ENCODE results near the gene RANGAP1. TPM values are rescaled to one million over a fixed set of nuclear protein-coding genes. Genes with fewer than 3 reads are reported as not detected.

The RANGAP1 gene
- total and polyA plus RNA-seq, 2 of the 13 experiments (the other 11 are each of a cell fraction or from before 2014, with no cell fraction given) = 51.8 to 83.9 TPM

- TF ChIP-seq STAG1 (CRISPR knock-in tag; IDR thresholded peaks at IDR 0.05) (peak; percentile 69), KLF16 (CRISPR knock-in tag; IDR thresholded peaks at IDR 0.05) (peak in 1 of 2 experiments; percentile 70; a peak in 1 of 4 replicates), PHF8 (CRISPR knock-in tag; IDR thresholded peaks at IDR 0.05) (peak; percentile 63), ZNF83 (CRISPR knock-in tag; IDR thresholded peaks at IDR 0.05; ENCODE audit: borderline replicate concordance) (no peak), SCMH1 (CRISPR knock-in tag; IDR thresholded peaks at IDR 0.05; ENCODE audit: borderline replicate concordance) (no peak), ARID3A (IDR thresholded peaks at IDR 0.05; ENCODE audit: low read depth, low read length) (no peak), ZNF652 (CRISPR knock-in tag; IDR thresholded peaks at IDR 0.05; ENCODE audit: borderline replicate concordance, low read depth) (no peak), ZSCAN29 (CRISPR knock-in tag; conservative IDR thresholded peaks at IDR 0.05) (no peak), TBX2 (CRISPR knock-in tag; IDR thresholded peaks at IDR 0.05; ENCODE audit: borderline replicate concordance) (no peak), SMC3 (IDR thresholded peaks at IDR 0.05; ENCODE audit: low read length) (peak; percentile 22; the same call in 1 of the 2 replicates), ZNF136 (CRISPR knock-in tag; IDR thresholded peaks at IDR 0.05; ENCODE audit: low read depth) (no peak), FUBP1 (CRISPR knock-in tag; IDR thresholded peaks at IDR 0.05; ENCODE audit: borderline replicate concordance) (no peak), DMAP1 (CRISPR knock-in tag; IDR thresholded peaks at IDR 0.05) (peak; percentile 81), TBP (CRISPR knock-in tag; IDR thresholded peaks at IDR 0.05) (no peak), ATF7 (IDR thresholded peaks at IDR 0.05) (no peak), ATF7 (CRISPR knock-in tag; IDR thresholded peaks at IDR 0.05) (no peak), ZNF674 (CRISPR knock-in tag; IDR thresholded peaks at IDR 0.05; ENCODE audit: low read depth) (no peak), YY1 (IDR thresholded peaks at IDR 0.05; ENCODE audit: insufficient read depth, insufficient replicate concordance, low read depth, low read length) (peak; percentile 76), ATF7-NPFF (CRISPR knock-in tag; IDR thresholded peaks at IDR 0.05; ENCODE audit: low read depth) (peak; percentile 7; the same call in 1 of the 2 replicates), KDM5A (IDR thresholded peaks at IDR 0.05; ENCODE audit: borderline replicate concordance, low read length) (no peak), SALL1 (CRISPR knock-in tag; IDR thresholded peaks at IDR 0.05) (peak; percentile 54), MTA3 (CRISPR knock-in tag; IDR thresholded peaks at IDR 0.05) (no peak), SP140L (CRISPR knock-in tag; IDR thresholded peaks at IDR 0.05; ENCODE audit: borderline replicate concordance) (0 out of 2 replicates have a peak, but pooled peaks have one; percentile 62), GZF1 (CRISPR knock-in tag; IDR thresholded peaks at IDR 0.05) (no peak), ZNF510 (CRISPR knock-in tag; IDR thresholded peaks at IDR 0.05; ENCODE audit: low read depth) (no peak), ZNF263 (CRISPR knock-in tag; IDR thresholded peaks at IDR 0.05) (peak; percentile 40; the same call in 1 of the 2 replicates), THAP8 (CRISPR knock-in tag; IDR thresholded peaks at IDR 0.05; ENCODE audit: borderline replicate concordance) (no peak)
These were observed 15.4 kb upstream of the RANGAP1 start, which contains the start of gene ZC3H7B (continued) for GRCh38 chr22:41301085-41302020.
